ENCODE data around the gene CELF3.

CELF3 gene

GRCh38 chr1:151720554-151720953, 4.0 kb upstream of the CELF3 start:
- peak in 1 of 5 experiments; percentile 30 for DNase-seq

- DNase-seq, result no peak
Measured at GRCh38 chr1:151720125-151720524, 3.5 kb upstream of the CELF3 start.

- DNase-seq, result no peak
Measured at GRCh38 chr1:151718666-151719065, 2.1 kb upstream of the CELF3 start.

DNA sequence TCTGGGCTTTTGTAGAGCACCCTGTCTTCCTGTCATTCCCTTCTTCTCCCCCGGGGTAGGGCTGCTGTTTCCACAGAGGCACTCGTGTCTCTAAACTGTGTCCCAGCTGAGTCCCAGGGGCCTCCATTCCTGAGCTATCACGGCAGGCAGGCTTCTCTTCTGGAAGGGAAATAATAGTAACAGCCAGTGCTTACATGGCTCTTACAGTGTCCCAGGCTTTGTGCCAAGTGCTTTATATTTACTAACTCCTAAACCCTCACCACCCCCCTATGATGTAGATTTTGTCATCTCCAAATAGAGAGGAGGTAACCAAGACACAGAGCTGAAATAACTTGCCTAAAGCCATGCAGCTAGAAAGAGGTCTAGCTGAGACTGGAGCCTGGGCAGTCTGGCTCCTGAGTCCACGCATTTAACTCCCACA, 1.4 kb upstream of the CELF3 start:
- no peak for DNase-seq

DNA sequence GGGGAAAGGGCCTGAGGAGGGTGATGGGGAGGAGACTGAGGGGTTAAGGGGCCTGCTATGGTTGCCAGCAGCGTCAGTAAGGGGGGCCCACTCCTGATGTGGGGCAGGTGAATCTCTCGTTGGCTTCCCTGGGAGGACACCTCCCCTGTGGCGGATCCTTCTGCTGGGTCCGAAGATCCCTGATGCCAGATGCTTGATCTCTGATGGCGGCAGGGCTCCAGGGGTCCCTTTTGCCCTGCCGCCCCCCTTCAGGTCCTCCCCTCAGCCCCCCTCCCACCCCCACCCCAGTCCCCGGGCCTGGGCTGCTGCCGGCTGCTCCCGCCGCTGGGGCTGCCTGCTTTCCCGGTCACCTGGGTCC, 219 bp downstream of the CELF3 start:
- no peak for DNase-seq

DNA sequence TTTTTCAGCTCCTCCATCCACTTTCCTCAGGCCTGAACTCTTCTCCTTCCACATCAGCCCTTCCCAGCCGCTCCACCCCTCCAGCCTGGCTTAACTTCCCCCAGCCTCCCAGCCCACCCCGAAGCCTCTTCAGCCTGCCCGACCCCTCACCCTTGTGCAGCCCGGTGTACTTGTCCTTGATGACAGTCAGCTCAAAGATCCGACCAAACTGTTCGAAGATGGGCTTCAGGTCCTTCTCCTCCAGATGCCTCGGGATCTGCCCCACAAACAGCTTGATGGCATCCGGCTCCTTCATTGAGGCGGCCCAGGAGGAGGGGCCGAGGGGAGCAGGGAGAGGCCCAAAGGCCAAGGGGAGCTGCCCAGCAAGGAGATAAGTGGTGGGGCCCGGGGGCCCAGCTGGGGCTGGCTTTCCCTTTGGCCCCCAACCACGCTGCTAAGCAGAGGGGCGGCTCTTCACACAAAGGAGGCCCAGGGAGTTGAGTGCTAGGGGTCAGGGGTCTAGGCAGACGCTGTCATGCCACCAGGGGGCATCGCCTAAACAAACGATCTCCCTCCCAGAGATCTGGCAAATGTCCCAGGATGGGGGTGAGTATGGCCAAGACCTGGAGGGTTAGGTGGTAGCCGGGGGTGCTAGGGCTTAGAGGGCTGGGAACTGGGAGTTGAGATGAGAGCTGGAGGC, 738 bp downstream of the CELF3 start:
- no peak for DNase-seq

- DNase-seq, result no peak
Measured at GRCh38 chr1:151714820-151715725, 1.5 kb downstream of the CELF3 start.

GRCh38 chr1:151713874-151714273, 2.7 kb downstream of the CELF3 start:
- DNase-seq, result no peak

- no peak for DNase-seq
Measured at GRCh38 chr1:151713044-151713443, 3.6 kb downstream of the CELF3 start.

GRCh38 chr1:151711951-151712350, 4.7 kb downstream of the CELF3 start:
- no peak for DNase-seq

- DNase-seq, result no peak
Measured at GRCh38 chr1:151711044-151711800, 5.4 kb downstream of the CELF3 start.

- DNase-seq, result peak in 2 of 5 experiments; percentile 21 to 43
Measured at GRCh38 chr1:151710187-151710840, 6.3 kb downstream of the CELF3 start.

DNA sequence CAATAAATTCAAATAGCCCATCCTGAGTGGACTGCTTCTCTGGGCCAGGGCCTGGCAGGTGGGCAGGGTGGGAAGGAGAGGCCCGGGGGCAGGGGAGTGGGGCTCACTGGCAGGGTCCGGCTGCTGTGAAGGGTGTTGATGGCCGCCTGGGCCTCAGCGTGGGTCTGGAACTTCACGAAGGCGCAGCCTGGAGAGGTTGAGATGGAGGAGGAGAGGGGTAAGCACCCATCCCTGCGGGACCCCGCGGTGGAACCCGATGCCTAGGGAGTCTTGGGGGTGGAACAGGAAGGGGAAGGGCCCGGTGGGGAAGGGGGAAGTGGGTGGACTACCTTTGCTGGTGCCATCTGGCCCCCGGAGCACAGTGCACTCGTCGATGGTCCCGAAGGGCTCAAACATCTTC, 7.7 kb downstream of the CELF3 start:
- DNase-seq, result no peak

GRCh38 chr1:151707541-151708065, 9.0 kb downstream of the CELF3 start:
- no peak for DNase-seq

DNA sequence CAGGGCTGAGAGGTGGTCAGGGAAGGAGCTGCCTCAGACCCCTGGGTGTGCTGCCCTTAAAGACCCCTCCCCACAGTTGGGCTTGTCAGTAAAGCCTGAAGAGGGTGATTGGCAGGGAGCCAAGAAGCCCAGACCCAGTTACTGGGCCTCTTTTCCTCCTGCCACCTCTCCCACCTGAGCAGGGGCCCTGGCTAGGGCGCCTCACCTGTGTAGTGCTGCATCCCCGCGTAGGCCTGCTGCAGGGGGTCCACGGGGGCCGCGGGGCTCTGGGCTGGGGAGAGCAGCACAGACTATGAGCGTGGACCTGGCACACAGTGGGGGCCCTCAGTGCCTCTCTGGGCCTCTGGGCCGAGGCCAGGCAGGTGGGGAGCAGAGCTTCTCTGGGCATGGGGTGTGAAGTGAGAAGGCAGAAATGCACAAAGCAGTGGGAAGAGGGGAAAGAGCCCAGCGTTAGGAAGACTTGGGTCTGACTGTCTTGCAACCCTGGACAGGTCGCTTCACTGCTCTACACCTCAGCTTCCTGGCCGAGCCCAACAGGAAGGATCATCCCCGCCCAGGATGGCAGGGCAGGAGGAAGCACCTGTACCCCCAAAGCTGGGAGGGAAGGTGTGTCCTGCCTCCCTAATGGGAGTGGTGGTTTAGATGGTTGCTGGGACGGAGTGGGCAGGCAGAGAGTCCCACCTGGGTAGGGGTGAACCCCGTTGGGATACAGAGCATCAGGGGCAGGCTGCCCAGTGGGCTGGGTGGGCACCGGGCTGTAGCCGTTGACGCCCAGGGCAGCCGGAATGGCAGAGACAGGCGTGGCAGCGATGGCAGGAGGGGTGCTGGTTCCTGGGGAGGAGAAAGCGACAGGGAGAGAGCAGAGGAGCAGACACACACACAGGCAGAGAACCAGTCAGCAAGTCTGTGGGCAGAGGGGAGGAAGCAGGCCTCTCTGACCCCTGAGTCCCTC, 9.9 kb downstream of the CELF3 start:
- no peak for DNase-seq

DNA sequence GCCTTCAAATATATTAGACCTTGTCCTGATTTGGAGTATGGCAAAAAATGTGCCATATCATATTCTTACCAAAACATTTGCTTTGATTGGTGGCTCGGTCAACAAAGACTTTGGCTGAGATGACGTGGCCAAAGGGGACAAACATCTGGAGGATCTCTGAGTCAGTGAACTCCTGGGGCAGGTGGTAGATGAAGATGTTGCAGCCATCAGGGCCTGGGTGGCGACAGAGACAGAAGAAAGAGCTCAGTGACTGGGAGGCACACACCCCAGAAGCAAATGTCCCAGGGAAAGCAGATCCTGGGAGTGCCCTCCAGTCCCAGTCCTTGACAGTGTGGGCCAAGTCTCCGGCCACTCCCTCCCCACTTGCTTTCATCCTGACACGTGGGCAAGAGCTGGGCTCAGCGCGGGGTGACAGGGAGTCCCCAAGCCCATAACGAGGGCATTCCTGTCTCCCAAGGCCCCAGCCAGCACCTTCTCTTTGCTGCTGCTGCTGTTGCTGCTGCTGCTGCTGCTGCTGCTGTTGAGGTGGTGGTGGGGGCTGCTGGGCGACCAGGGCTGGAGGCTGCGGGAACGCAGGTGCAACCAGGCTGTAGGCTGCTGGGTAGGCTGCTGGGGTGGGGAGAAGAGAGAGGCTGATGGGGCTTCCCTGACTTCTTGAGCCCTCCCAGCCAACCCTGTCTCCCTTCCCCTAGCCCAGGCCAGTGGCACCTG, 10.7 kb downstream of the CELF3 start:
- no peak for DNase-seq

DNA sequence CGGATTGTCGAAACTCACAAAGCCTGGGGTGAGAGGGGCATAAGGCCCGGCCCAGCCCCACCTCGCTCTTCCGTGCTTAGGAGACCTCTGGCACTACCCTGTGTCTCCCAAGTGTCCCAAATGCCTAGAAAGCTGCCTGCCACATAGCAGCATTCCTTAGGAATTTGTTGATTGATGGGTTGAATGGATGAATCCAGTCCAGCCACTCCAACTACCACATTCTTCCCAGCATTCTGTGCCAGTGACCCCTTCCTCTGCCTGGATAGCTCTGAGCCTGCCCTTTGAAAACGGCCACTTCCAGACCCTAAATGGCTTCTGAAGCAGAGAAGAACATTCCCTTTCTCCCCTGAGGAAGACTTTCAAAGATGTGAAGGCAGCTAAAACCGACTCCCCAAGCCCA, 11.5 kb downstream of the CELF3 start:
- no peak for DNase-seq

DNA sequence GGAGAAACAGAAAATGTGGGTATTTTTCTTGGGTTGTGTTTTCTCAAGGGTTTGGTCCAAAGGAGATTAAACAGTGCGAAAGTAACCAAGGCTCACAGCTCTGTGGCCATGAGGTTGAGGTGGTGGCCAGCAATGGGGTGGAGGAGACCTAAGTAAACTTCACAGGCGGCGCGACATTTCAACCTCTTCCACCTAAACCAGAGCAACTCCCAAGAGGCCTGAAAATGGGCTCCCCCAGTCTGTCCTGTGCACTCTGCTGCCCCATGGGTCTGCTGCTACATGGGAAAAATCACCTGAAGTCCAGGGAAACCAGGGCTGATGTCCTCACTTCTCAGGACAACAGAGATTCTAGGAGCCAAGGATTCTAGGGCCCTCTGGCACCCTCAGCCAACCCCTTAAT, 12.4 kb downstream of the CELF3 start:
- DNase-seq, result no peak

- DNase-seq, result no peak
Measured at GRCh38 chr1:151703813-151704212, 12.8 kb downstream of the CELF3 start.

DNA sequence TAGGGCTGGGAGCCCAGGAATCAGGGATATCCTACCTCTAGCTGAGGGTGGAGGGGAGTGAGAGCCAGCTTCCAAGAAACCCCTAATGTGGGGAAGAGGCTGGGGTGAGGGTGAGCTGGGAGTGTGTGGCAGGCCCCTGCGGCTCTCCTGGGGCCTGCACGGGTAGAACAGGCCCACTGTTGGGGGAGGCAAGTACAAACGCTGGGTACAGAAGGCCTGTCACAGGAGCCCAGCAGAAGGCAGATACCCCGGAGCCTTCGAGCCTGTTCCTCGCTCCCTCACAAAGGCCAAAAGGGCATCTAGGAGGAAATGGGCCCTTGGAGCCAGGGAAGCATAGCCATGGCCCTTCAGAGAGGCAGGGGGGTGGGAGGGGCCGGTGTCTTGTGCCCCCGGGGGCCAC, 13.7 kb downstream of the CELF3 start:
- DNase-seq, result no peak

GRCh38 chr1:151701515-151701914, 15.1 kb downstream of the CELF3 start:
- no peak for DNase-seq
